ENCODE results near the gene AKAP8L. TPM values are rescaled to one million over a fixed set of nuclear protein-coding genes. Genes with fewer than 3 reads are reported as not detected.

Gene AKAP8L
- total RNA-seq, 1 experiment from 2014 or later, result 123 TPM

- Histone ChIP-seq H3K9me3 (ENCODE audit: control insufficient read depth, low read depth, low read length) (no peaks in the 10 kb centered on the region), H3K9ac (ENCODE audit: extremely low read depth, insufficient read length, low read length) (no peak overlapping the region), H4K5ac (ENCODE audit: insufficient read length, low read depth, low read length) (no peak overlapping the region), H3K79me2 (ENCODE audit: insufficient read depth, low read length) (no peaks in the 10 kb centered on the region), H4K91ac (ENCODE audit: insufficient read length, low read depth, low read length) (no peak overlapping the region), H3T11ph (ENCODE audit: low read length) (no peak overlapping the region), H2AFZ (ENCODE audit: low read length) (no peak overlapping the region), H2BK15ac (ENCODE audit: low read depth, low read length) (no peak overlapping the region), H3K4me2 (ENCODE audit: insufficient read depth, insufficient read length, low read length) (no peak overlapping the region), H4K20me1 (ENCODE audit: control insufficient read depth, insufficient read depth, insufficient read length) (no peaks in the 10 kb centered on the region), H2BK20ac (ENCODE audit: low read depth, low read length, poor library complexity, severe bottlenecking) (no peak overlapping the region), H2BK5ac (ENCODE audit: insufficient read length, low read length) (no peak overlapping the region), H3K4ac (ENCODE audit: low read depth, low read length) (no peak overlapping the region), H3K18ac (ENCODE audit: insufficient read length, low read depth, low read length) (no peak overlapping the region), H3K14ac (ENCODE audit: insufficient read depth, low read length) (no peak overlapping the region), H3K4me1 (ENCODE audit: insufficient read depth, low read length) (no peaks in the 10 kb centered on the region), H3K79me1 (ENCODE audit: insufficient read depth, low read depth, low read length, poor library complexity, severe bottlenecking) (peaks cover 3% of the 10 kb centered on the region), H3K56ac (ENCODE audit: insufficient read length, low read depth, low read length) (no peak overlapping the region), H3K23me2 (ENCODE audit: insufficient read length, low read depth, low read length, poor library complexity, severe bottlenecking) (no peaks in the 10 kb centered on the region), H2AK5ac (ENCODE audit: insufficient read length, low read length) (no peak overlapping the region), H3K27ac (ENCODE audit: insufficient read length, low read depth, low read length) (no peak overlapping the region), H4K8ac (replicated peaks; ENCODE audit: insufficient read length, low read depth, low read length) (no peak overlapping the region), H3K27me3 (ENCODE audit: insufficient read depth, low read length) (no peaks in the 10 kb centered on the region), H2BK12ac (ENCODE audit: insufficient read length, low read depth, low read length) (no peak overlapping the region), H3K23ac (ENCODE audit: insufficient read length, low read depth, low read length) (no peak overlapping the region), H2BK120ac (ENCODE audit: low read depth, low read length, poor library complexity, severe bottlenecking) (no peak overlapping the region)
- no peak for DNase-seq
- TF ChIP-seq, protein P1, sequence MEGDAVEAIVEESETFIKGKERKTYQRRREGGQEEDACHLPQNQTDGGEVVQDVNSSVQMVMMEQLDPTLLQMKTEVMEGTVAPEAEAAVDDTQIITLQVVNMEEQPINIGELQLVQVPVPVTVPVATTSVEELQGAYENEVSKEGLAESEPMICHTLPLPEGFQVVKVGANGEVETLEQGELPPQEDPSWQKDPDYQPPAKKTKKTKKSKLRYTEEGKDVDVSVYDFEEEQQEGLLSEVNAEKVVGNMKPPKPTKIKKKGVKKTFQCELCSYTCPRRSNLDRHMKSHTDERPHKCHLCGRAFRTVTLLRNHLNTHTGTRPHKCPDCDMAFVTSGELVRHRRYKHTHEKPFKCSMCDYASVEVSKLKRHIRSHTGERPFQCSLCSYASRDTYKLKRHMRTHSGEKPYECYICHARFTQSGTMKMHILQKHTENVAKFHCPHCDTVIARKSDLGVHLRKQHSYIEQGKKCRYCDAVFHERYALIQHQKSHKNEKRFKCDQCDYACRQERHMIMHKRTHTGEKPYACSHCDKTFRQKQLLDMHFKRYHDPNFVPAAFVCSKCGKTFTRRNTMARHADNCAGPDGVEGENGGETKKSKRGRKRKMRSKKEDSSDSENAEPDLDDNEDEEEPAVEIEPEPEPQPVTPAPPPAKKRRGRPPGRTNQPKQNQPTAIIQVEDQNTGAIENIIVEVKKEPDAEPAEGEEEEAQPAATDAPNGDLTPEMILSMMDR (conservative IDR thresholded peaks at IDR 0.05), result no peak
- Mint-ChIP-seq H3K36me3 (ENCODE audit: insufficient read depth in 1 of 3, low read depth in 3 of 3) (peaks cover 41 to 80% (median 77%) of the 10 kb centered on the region in 3 experiments), H3K4me1 (no peaks in the 10 kb centered on the region), H3K27ac (no peak overlapping the region), H3K27me3 (ENCODE audit: low read depth) (no peaks in the 10 kb centered on the region), H3K4me3 (no peak overlapping the region), H3K9me3 (no peaks in the 10 kb centered on the region)
Observed at GRCh38 chr19:15393963-15394362, 24.8 kb downstream of the AKAP8L start.
